H1 (cell line): ENCODE measurements around the gene CDC14C. TPM values are rescaled to one million over a fixed set of nuclear protein-coding genes. Genes with fewer than 3 reads are reported as not detected.

Experiments used
- ATF2 ChIP-seq: IDR thresholded peaks from 2 replicates; pipeline ENCODE4 v1.6.1; 2012; ENCODE audit warnings: low read length, inconsistent platforms
- ATF3 ChIP-seq: IDR thresholded peaks from 2 replicates; pipeline ENCODE4 v1.6.1; 2011; ENCODE audit warnings: low read depth, mild to moderate bottlenecking, low read length; ENCODE audit not compliant: insufficient read depth
- TAF1 ChIP-seq: IDR thresholded peaks from 2 replicates; pipeline ENCODE4 v1.6.1; 2011; ENCODE audit warnings: mild to moderate bottlenecking, low read depth, low read length
- USF2 ChIP-seq: IDR thresholded peaks from 2 replicates; pipeline ENCODE4 v1.6.1; 2011; ENCODE audit warnings: low read length, improper control_type of control experiment
- polyA plus RNA-seq, 7 experiments: library from polyadenylated mRNA; depleted of rRNA in 3 of 7; stranded (reverse) in 5 of 7; unstranded in 2 of 7; fragments of >200 nt in 5 of 7; fragments of 200-250 nt in 2 of 7; gene quantifications; 1 replicate in 5 of 7; 2 replicates in 1 of 7; 4 replicates in 1 of 7; pipeline versions ENCODE4 v1.2.1 to v1.2.3, GENCODE V29; 2011 to 2013; ENCODE audit warnings: missing spikeins in 2 of 7, mixed read lengths in 2 of 7
- total RNA-seq: library from RNA; stranded (reverse); fragmentation: NEBNext Ultra II Directional; extraction: Animal tissue kit (Norgen Biotek cat#: 25700); gene quantifications from 2 replicates; pipeline ENCODE4 v1.2.1, GENCODE V29; 2021
- TF ChIP-seq, protein P1 (sequence below): fragments of 300-600 bp; sonication (generic); IDR thresholded peaks from 2 replicates; pipeline ENCODE4 v1.7.1; 2012; ENCODE audit warnings: low read length, moderate library complexity, mild to moderate bottlenecking, inconsistent platforms; ENCODE audit not compliant: insufficient replicate concordance

The CDC14C gene
- total and polyA plus RNA-seq, 2 of the 8 experiments (the other 6 are each of a cell fraction or from before 2014, with no cell fraction given), result 0.09 TPM; not detected in 1

- TF ChIP-seq, protein P1, sequence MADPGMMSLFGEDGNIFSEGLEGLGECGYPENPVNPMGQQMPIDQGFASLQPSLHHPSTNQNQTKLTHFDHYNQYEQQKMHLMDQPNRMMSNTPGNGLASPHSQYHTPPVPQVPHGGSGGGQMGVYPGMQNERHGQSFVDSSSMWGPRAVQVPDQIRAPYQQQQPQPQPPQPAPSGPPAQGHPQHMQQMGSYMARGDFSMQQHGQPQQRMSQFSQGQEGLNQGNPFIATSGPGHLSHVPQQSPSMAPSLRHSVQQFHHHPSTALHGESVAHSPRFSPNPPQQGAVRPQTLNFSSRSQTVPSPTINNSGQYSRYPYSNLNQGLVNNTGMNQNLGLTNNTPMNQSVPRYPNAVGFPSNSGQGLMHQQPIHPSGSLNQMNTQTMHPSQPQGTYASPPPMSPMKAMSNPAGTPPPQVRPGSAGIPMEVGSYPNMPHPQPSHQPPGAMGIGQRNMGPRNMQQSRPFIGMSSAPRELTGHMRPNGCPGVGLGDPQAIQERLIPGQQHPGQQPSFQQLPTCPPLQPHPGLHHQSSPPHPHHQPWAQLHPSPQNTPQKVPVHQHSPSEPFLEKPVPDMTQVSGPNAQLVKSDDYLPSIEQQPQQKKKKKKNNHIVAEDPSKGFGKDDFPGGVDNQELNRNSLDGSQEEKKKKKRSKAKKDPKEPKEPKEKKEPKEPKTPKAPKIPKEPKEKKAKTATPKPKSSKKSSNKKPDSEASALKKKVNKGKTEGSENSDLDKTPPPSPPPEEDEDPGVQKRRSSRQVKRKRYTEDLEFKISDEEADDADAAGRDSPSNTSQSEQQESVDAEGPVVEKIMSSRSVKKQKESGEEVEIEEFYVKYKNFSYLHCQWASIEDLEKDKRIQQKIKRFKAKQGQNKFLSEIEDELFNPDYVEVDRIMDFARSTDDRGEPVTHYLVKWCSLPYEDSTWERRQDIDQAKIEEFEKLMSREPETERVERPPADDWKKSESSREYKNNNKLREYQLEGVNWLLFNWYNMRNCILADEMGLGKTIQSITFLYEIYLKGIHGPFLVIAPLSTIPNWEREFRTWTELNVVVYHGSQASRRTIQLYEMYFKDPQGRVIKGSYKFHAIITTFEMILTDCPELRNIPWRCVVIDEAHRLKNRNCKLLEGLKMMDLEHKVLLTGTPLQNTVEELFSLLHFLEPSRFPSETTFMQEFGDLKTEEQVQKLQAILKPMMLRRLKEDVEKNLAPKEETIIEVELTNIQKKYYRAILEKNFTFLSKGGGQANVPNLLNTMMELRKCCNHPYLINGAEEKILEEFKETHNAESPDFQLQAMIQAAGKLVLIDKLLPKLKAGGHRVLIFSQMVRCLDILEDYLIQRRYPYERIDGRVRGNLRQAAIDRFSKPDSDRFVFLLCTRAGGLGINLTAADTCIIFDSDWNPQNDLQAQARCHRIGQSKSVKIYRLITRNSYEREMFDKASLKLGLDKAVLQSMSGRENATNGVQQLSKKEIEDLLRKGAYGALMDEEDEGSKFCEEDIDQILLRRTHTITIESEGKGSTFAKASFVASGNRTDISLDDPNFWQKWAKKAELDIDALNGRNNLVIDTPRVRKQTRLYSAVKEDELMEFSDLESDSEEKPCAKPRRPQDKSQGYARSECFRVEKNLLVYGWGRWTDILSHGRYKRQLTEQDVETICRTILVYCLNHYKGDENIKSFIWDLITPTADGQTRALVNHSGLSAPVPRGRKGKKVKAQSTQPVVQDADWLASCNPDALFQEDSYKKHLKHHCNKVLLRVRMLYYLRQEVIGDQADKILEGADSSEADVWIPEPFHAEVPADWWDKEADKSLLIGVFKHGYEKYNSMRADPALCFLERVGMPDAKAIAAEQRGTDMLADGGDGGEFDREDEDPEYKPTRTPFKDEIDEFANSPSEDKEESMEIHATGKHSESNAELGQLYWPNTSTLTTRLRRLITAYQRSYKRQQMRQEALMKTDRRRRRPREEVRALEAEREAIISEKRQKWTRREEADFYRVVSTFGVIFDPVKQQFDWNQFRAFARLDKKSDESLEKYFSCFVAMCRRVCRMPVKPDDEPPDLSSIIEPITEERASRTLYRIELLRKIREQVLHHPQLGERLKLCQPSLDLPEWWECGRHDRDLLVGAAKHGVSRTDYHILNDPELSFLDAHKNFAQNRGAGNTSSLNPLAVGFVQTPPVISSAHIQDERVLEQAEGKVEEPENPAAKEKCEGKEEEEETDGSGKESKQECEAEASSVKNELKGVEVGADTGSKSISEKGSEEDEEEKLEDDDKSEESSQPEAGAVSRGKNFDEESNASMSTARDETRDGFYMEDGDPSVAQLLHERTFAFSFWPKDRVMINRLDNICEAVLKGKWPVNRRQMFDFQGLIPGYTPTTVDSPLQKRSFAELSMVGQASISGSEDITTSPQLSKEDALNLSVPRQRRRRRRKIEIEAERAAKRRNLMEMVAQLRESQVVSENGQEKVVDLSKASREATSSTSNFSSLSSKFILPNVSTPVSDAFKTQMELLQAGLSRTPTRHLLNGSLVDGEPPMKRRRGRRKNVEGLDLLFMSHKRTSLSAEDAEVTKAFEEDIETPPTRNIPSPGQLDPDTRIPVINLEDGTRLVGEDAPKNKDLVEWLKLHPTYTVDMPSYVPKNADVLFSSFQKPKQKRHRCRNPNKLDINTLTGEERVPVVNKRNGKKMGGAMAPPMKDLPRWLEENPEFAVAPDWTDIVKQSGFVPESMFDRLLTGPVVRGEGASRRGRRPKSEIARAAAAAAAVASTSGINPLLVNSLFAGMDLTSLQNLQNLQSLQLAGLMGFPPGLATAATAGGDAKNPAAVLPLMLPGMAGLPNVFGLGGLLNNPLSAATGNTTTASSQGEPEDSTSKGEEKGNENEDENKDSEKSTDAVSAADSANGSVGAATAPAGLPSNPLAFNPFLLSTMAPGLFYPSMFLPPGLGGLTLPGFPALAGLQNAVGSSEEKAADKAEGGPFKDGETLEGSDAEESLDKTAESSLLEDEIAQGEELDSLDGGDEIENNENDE, result no peak
- TF ChIP-seq ATF3 (no peak), USF2 (no peak), ATF2 (no peak), TAF1 (no peak)
Observed at GRCh38 chr7:48932126-48932910, 8.0 kb downstream of the CDC14C start (continued).
